NCI-H2196 (cell line): ENCODE data around the gene ACOT11.

Source experiments
- DNase-seq: peaks from one replicate; lab custom pipeline; 2025; ENCODE audit not compliant: unreplicated experiment; lab: John Stamatoyannopoulos, UW

The ACOT11 gene

DNA sequence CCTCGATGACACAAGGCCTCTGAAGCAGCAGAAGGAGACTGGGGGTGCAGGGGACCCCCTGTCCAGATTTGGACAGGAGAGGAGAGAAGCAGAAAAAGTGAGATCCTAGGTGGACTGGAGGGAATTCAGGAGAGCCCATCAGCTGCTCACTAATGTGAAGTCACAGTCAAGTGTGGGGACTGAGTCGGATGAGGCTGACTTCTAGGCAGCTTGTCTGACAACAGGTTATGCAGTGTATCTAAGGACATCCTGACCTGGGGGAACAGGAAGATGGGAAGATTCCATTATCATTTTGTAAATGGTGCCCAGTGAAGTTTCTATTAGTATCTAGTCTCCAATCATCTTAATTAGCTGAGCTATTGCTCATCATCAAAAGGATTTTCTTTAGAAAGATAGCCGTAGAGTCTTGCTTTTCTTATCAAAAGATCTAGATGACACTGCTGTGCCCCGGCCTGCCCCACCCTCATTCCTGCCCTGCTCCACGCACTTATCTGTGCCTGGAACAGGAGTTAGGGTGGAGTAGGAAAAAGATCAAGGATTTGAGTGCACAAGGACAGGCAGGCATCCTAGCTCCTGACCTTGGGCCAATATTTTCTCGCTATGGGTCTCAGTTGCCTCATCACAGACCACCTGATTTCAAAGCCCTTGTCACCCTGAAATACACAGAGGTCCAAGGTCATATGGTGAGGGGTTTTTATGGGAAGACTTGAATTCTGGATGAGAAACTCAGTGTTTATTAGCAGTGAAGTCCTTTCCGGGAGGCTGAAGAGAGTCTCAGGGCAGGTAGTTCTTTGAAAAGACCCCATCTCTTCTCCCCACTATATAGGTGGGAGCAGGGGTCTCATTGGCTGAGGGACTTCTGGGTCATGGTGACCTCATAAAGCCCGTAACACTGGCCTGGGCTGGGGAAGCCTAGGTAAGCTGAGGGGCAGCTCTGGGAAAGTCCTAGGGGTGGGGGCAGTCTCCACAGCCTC is 93.1 kb downstream of the ACOT11 start, which contains the start of gene MROH7:
Gene MROH7 (plus strand): TSS at position 924 of the 974 bp plus-strand sequence. CDS start 11,141 bp downstream, outside the sequence.
- DNase-seq = no peak

DNA sequence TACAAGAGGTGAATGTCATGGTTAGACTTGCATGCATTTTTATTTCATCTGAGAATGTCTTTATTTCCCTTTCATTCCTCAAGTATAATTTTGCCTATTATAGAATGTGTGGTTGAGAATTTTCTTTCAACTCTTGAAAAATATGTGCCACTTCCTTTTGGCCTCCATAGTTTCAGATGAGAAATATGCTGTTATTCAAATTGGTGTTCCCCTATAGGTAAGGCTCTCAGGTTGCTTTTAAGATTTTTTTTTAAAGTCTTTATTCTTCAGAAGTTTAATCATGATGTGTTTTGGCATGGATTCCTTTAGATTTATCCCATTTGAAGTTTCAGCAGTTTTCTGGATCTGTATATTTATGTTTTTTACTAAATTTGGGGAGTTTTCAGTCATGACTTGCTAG is 95.7 kb downstream of the ACOT11 start:
- no peak for DNase-seq

DNA sequence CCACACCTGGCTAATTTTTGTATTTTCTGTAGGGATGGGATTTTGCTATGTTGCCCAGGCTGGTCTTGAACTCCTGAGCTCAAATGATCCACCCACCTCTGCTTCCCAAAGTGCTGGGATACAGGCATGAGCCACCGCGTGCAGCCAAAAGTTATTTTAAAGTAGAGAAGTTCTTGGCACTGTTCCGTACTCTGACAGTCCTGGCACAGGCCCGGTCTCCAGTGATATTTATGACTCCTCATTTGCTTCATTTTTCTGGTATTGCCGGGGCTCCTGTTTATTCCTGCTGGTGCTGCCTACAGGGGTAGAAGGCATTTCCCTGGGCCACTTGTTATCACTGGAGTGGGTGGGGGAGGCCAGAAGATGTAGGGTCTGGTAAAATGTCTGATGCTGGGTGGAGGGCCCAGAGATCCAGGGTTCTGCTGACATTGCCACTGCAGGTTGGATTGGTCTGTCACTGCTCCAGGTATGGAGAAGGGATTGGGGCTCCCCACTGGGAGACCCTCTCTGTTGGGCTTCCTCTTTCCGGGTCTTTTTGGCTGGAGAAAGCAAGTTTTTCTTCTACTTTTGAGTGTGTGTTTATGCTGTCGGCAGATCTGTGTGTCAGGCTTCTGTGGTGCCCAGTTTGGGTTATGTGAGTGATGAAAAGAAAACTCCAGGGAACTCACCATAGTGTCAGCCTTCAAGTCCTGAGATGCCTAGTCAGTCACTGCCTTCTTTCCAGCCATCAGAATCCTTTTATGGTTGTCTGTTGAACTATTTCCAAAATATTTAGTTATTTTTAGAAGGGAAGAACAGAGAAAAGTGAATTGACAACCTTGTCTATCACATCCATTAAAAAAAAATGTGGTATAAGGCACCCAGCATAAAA is 98.0 kb downstream of the ACOT11 start:
- DNase-seq = no peak

DNA sequence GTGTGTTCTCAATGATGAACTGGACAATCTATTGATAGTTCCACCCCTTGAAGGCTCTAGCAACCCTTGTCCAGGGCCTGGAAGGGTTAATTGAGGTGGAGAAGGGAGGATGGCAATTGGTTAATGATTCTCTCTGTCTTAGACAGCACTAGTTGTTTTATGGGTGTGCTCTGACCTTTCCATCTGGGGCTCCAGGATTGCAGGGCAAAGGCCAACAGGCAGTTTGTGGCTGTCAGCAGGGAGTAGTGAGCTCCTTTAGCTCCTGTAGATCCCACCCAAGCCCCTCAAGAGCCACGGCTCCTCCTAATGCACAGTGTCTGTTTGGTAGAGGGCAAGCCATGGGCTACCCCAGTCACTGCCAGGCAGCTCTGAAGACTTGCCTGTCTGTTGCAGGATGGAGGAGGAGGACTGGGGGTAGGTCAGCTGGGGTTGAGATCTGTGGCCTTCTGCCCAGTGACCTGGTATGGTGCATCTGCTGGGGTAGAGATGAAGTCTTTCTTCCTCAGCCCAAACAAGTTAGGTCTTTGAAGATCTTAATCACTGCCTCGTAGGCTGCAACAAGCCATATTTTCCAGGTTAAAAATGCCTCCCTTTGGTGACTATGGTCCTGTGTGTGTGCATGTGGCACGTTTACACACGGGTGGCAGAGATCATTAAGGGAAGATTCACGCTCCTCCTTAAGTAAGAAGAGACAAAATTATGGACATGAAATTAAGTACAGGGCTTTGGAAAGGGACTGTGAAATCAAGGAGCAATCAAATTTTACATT is 101.3 kb downstream of the ACOT11 start:
- DNase-seq = no peak

DNA sequence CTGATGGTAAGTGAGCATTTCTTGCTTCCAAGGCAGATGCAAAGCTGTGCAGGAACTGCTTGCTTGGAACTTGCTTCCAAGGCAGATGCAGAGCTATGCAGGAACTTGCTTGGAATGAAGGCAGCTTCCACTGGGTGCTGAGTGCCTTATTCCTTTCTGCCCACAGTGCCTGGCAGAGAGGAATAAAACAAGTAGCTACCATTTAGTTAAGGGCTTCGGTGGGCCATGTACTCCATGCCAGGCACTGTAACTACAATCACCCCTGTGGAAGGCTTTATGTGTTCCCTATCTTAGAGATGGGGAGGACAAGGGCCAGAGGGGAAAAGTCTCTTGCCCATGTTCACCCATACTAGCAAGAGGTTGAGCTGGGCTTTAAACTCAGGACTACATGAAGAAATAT is 101.9 kb downstream of the ACOT11 start:
- DNase-seq = no peak

DNA sequence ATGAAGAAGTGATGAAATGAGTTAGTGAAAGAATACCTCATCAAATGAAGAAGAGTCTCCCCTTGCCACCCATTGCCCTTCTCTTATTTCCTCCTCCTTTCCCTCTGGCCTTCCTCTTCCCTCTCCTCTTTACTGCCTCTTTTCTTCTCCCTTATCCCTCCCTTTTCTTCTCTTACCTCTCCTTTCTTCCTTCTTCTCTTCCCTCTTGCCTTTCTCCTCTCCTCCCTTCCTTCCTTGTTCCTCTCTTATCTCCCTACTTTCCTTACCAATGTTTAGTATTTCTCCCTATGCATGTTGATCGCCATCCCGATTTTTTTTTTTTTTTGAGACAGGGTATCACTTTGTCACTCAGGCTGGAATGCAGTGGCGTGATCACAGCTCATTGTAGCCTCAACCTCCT is 102.4 kb downstream of the ACOT11 start:
- DNase-seq = no peak

DNA sequence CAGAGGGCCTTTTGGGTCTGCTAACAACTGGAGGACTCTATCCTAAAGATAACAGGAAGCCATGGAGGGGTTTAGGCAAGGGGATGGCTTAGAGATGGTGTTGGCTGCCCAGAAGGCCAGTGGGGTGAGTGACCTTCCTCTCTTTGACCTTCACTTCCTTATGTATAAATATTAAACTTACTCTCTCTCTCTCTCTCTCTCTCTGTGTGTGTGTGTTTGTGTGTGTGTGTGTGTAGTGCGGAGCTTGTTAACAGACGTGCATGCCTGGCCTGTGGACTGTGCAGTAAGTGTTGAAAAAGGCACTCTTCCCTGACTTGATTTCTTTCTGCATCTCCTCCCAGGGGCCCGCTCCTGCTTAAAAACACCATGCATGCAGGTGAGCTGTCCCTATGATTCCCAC is 103.6 kb downstream of the ACOT11 start:
- no peak for DNase-seq

DNA sequence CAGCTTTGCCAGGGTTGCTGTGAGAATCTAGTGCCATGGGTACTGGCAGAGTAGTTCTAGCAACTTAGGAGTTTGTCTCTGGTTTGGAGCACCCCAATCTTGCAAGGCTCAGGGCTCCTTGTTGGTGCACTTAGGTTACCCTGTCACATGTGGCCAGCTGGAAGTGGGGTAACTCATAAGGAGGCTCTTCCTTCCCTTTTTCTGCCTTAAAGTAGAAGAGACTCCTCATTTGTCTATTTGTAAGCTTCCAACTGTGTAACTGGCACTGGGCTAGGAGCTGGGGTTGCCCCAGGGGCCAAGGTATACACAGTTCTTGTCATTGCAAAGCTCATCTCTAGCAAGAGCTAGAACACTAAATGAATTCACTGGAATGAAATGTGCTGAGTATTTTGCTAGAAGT is 104.1 kb downstream of the ACOT11 start:
- no peak for DNase-seq

DNA sequence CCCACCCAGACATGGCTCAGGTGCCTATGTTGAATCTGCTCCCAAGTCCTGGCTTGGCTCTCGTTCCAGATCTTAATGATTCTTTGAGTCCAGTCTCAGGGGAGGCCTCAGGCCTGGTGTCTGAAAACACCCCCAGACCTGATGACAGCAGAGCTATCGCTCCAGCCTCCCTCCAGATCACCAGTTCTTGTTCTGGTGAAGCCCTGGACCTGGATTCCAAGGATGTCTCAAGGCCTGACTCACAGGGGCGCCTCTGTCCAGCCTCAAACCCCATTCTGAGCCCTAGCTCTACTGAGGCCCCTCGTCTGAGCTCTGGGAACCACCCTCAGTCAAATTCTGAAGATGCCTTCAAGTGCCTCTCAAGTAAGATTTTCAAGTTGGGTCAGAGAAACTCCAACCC is 105.0 kb downstream of the ACOT11 start:
- no peak for DNase-seq

DNA sequence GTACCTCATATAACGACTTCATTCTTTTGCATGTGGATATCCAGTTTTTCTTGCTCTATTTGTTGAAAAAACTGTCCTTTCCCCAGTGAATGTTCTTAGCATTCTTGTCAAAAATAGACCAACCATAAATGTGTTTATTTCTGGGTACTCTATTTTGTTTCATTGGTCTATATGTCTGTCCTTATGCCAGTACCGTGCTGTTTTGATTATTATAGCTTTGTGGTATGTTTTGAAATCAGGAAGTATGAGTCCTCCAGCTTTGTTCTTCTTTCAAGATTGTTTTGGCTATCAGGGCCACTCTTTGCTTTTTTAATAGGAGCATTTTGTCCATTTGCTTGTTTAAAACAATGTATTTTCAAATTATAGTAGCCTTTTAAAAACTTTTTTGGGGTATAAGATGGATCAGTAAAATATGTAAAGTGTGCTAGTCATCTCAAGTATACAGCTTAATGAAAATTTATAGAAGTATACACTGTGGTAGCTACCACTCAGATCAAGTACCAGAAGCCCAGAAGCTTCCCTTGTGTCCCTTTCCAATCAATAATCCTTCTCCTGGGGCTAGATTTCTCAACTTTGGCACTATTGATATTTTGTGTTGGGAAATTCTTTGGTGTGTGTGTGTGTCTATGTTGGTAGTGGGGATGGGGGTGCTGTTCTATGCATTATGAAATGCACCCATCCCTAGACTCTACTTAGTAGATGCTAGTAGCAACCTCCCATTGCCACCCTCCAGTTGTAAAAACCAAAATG is 110.3 kb downstream of the ACOT11 start:
- DNase-seq = no peak
